Muscle of back (tissue), 13 donors: Measurements from ENCODE around the gene ELF3. TPM values are rescaled to one million over a fixed set of nuclear protein-coding genes. Genes with fewer than 3 reads are reported as not detected.
"Not testable (repeated sequence)": the region's sequence is repeated elsewhere in the genome, so short reads cannot be mapped to it uniquely, and the experiment has no call there.

Experiments
- DNase-seq, 3 donors: peaks; one replicate each; pipeline versions ENCODE4 v3.0.0 to v3.0.0-alpha.2; 2013
- long read RNA-seq, 9 donors: transcript quantifications; one replicate each; lab custom pipeline, GENCODE V29; 2026
- polyA plus RNA-seq, 10 donors: library from polyadenylated mRNA; unstranded; fragments of 120-200 nt; gene quantifications; one replicate each; pipeline ENCODE4 v1.2.1, GENCODE V29; 2013; ENCODE audit not compliant: insufficient read length in 10 of 10

The ELF3 gene
- polyA plus RNA-seq: 1 to 10 TPM in 2 of 10 donors, under 1 TPM in 6, not detected in 2; 0.21 to 1.4 (median 0.60) TPM
- long read RNA-seq, donor 1: 0 reads
- long read RNA-seq, donor 2: 0 reads
- long read RNA-seq, donor 3: 0 reads
- long read RNA-seq, donor 4: 0 reads
- long read RNA-seq, donor 5: 0 reads
- long read RNA-seq, donor 6: 0 reads
- long read RNA-seq, donor 7: 0 reads
- long read RNA-seq, donor 8, partial matches to known transcripts: 0 of 1 reads
- long read RNA-seq, donor 8, other reads (novel, unspliced or antisense): 0 of 1 reads
- long read RNA-seq, donor 9: 0 reads

GRCh38 chr1:202010180-202011015 is at the start of gene ELF3:
TSS of gene ELF3 (plus strand) at chr1:202010587. CDS start at chr1:202011137, 550 bp downstream.
- no peak for DNase-seq

GRCh38 chr1:201962382-201962781 is 48.0 kb upstream of the ELF3 start:
- not testable (repeated sequence) for DNase-seq

- DNase-seq: peak in 1 of 3 donors; percentile 30
These were observed 46.1 kb upstream of the ELF3 start for GRCh38 chr1:201964261-201964660.

GRCh38 chr1:201966171-201966570 is 44.2 kb upstream of the ELF3 start:
- DNase-seq: no peak

GRCh38 chr1:201968202-201968925 is 42.0 kb upstream of the ELF3 start:
- no peak for DNase-seq

GRCh38 chr1:201970334-201971159 is 39.8 kb upstream of the ELF3 start:
- DNase-seq: no peak

- DNase-seq: peak in 1 of 3 donors; percentile 85
These were observed 28.2 kb upstream of the ELF3 start for GRCh38 chr1:201982082-201982622.

GRCh38 chr1:201982623-201983379 is 27.6 kb upstream of the ELF3 start, which contains the start of gene RNPEP:
TSS of gene RNPEP (plus strand) at chr1:201982648. CDS start at chr1:201982667, 19 bp downstream.
- DNase-seq: peak; percentile 59 to 87 (median 73)

- DNase-seq: no peak
These were observed 27.0 kb upstream of the ELF3 start for GRCh38 chr1:201983380-201983805.

GRCh38 chr1:201984446-201984845 is 25.9 kb upstream of the ELF3 start:
- DNase-seq: no peak

GRCh38 chr1:201985355-201985754 is 25.0 kb upstream of the ELF3 start:
- DNase-seq: no peak

GRCh38 chr1:201988601-201989000 is 21.8 kb upstream of the ELF3 start:
- no peak for DNase-seq

- no peak for DNase-seq
These were observed 20.8 kb upstream of the ELF3 start for GRCh38 chr1:201989354-201990128.

- DNase-seq: no peak
These were observed 20.0 kb upstream of the ELF3 start for GRCh38 chr1:201990427-201990826.

- peak in 1 of 3 donors; percentile 12 for DNase-seq
These were observed 10.7 kb upstream of the ELF3 start for GRCh38 chr1:201999625-202000238.

GRCh38 chr1:202002507-202002906 is 7.9 kb upstream of the ELF3 start:
- no peak for DNase-seq

- DNase-seq: no peak
These were observed 5.7 kb upstream of the ELF3 start for GRCh38 chr1:202004711-202005110.

GRCh38 chr1:202005958-202006357 is 4.4 kb upstream of the ELF3 start:
- no peak for DNase-seq

- DNase-seq: no peak
These were observed 3.1 kb upstream of the ELF3 start for GRCh38 chr1:202007304-202007703.
